Right cardiac atrium (tissue), 5 donors: ENCODE results near the gene MUC15. TPM values are rescaled to one million over a fixed set of nuclear protein-coding genes. Genes with fewer than 3 reads are reported as not detected.
"Not testable (repeated sequence)": the region's sequence is repeated elsewhere in the genome, so short reads cannot be mapped to it uniquely, and the experiment has no call there.

Source experiments
- ATAC-seq, 2 donors: fragments of 200-7000 bp; cut with Tn5 transposase; one replicate each; pipeline versions ENCODE4 v1.8.0 to v1.9.1; 2020; ENCODE audit warnings: moderate library complexity in 2 of 2, mild to moderate bottlenecking in 1 of 2
- DNase-seq, 3 donors: peaks; one replicate each; pipeline ENCODE4 v3.0.0-alpha.2; 2020
- H3K27ac ChIP-seq: one replicate; pipeline ENCODE4 v1.5.1; 2013; ENCODE audit warnings: mild to moderate bottlenecking, low read length, control low read depth, moderate library complexity
- H3K27me3 ChIP-seq: one replicate; pipeline ENCODE4 v1.6.1; 2013; ENCODE audit not compliant: control insufficient read depth, insufficient read depth
- H3K4me1 ChIP-seq: one replicate; pipeline ENCODE4 v1.6.1; 2013; ENCODE audit warnings: low read length; ENCODE audit not compliant: control insufficient read depth, insufficient read depth
- H3K4me3 ChIP-seq: one replicate; pipeline ENCODE4 v1.5.1; 2013; ENCODE audit warnings: low read length, control low read depth
- H3K9me3 ChIP-seq: one replicate; pipeline ENCODE4 v1.6.1; 2013; ENCODE audit warnings: low read length; ENCODE audit not compliant: control insufficient read depth
- WGBS: extraction: QIAGEN DNeasy Blood & Tissue Kit; methylation state at CpG from one replicate; pipeline ENCODE4 v1.1.7; 2013; 5-methylcytosine and 5-hydroxymethylcytosine counted together
- intact Hi-C, 4 donors: fragments of 100-400 bp; cut with DNase I; formaldehyde crosslinking; loops; one replicate each; pipeline versions ENCODE4 v1.11.0 to v1.14.0; 2022 to 2023
- polyA plus RNA-seq: library from polyadenylated mRNA; stranded (reverse); fragments of 200-250 nt; gene quantifications from one replicate; pipeline ENCODE4 v1.2.3, GENCODE V29; 2013
- total RNA-seq, 4 donors: library from RNA; stranded (reverse); fragmentation: NEBNext Ultra II Directional; extraction: Animal tissue kit (Norgen Biotek cat#: 25700); gene quantifications; one replicate each; pipeline ENCODE4 v1.2.1, GENCODE V29; 2021
- donor health status: healthy with polysubstance abuse.
- donor health status: DM: no; HTN: yes; CAD: no.
- donor health status: DM: no; HTN: no; CAD: no.
- donor health status: DM: no; HTN: yes; CAD: no; lungs with severe emphysema.
- donor health status: DM: yes; HTN: yes; CAD: no.

The MUC15 gene
- total and polyA plus RNA-seq, 5 donors, result not detected

DNA sequence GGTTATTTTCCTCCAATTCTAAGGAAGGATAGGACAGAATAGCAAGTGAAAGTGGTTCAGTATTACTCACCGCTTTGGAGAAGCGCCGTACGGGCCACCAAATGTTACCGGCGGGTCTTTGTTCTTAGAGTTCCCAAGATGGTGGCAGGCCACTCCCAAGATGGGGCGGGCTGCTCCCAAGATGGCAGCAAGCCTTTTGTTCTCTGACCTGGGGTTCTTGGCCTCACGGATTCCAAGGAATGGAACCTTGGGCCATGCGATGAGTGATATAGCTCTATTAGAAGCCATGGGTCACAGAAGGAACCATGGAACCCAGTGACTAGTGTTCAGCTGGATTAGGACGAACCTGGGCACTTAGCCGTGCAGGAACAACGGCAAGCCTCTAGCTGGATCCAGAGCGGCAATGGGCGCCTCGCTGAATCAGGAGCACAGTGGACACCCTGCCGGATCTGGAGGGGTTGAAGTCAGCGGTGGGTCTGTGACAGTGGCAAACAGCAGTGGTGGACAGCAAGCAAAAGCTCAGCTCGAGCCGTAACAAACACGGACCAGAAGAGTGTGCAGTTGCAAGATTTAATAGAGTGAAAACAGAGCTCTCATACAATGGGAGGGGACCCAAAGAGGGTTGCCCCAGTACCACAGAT lies 25.1 kb upstream of the MUC15 start:
- H3K27me3 ChIP-seq, intact Hi-C loops, DNase-seq, H3K9me3 ChIP-seq, H3K27ac ChIP-seq, H3K4me1 ChIP-seq, ATAC-seq, H3K4me3 ChIP-seq: not testable (repeated sequence)
- WGBS, result 88% methylated on average over 20 of the region's 20 CpGs

DNA sequence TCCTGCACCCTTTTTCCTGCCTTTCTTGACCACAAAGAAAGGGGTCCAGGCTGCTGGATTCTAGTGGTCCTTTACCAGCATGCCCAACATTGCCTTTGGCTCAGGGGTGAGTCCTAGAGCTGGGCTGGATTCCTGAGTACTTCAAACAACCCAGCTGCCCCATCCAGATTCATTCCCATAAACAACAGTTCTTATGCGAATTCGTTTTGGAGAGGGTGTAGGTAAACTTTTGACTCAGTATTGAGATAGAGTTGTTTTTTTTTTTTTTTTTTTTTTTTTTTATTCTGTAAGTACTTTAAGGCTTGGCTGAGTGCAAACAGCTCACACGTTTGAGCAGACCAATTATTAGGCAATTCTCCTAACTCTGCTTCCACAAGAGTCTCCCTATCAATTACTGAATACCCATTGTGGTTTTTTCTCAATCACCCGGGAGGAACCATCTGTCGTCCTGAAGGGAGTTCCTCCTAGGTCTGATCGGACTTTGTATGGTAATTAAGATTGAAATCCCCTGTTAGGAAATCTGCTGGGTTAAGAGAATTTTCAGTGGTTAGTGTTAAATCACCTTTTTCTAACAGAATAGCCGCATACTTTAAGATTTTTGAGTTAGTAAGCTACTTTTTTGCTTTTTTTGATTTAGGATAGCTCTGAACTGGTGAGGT lies 23.3 kb upstream of the MUC15 start:
- H3K4me3 ChIP-seq, H3K27ac ChIP-seq, ATAC-seq, H3K27me3 ChIP-seq, intact Hi-C loops, H3K9me3 ChIP-seq, DNase-seq, H3K4me1 ChIP-seq: not testable (repeated sequence)
- 60% methylated on average over 7 of the region's 7 CpGs for WGBS

DNA sequence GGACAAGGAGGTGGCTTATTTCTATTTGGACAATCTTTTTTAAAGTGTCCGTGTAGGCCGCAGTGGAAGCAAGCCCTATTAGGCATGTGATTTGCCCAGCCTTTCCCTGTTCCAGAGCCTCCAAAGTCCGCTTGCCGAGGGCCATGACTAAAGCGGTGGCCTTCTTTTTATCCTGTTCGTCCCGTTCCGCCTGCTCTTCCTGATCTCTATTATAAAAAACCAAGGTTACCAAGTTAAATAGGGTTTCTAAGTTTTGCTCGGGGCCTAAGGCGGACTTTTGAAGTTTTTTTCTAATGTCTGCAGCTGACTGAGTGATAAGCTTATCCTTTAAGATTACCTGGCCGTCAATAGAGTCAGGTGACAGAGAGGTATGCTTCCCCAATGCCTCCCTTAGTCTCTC lies 21.6 kb upstream of the MUC15 start:
- Histone ChIP-seq H3K27me3 (no peaks in the 10 kb centered on the region), H3K4me1 (no peaks in the 10 kb centered on the region), H3K9me3 (no peaks in the 10 kb centered on the region), H3K4me3 (no peak overlapping the region), H3K27ac (no peak overlapping the region)
- no peak for ATAC-seq
- intact Hi-C loops, result no loop called here
- 66% methylated on average over 11 of the region's 11 CpGs for WGBS
- no peak for DNase-seq

DNA sequence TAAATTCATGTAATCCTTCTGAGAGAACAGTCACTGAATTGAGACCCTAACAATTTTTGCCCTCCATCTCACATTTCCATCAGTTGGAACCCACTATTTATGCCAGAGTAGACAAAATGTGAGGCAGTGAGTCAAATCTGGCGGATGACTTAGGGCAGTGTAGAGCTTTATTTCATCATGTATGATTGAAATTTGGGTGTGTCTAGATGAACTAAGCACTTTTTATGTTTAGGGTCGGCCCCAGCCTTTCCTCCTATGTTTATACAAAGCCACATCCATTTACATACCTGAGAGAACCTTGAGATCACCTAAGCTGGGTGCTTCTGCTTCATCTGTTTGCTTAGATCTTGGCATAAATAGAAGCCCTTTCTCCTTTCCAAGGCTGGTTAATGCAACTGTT lies 15.0 kb upstream of the MUC15 start:
- Histone ChIP-seq H3K4me3 (no peak overlapping the region), H3K4me1 (no peaks in the 10 kb centered on the region), H3K27me3 (no peaks in the 10 kb centered on the region), H3K9me3 (no peaks in the 10 kb centered on the region), H3K27ac (no peak overlapping the region)
- 69% methylated on average over 2 of the region's 2 CpGs for WGBS
- ATAC-seq (no peak), DNase-seq (no peak)
- intact Hi-C loops, result no loop called here

DNA sequence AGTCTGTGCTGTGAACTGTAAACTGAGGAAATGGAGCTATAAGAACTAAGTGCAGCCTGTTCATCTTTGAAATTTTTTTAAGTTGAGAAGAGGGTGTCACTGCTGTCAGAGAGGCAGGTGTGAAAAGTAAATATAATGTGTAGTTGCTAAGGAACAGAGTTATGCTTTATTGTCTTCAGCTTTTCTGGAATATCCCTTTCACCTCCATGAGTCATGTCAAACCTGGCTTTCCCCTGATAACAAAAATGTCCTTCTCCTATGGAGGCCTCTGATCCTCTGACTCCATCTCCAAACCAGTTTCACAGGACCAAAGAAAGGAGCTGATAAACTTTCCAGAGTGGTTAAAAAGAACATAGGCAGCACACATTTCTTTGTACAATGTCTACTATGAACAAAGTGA lies 12.8 kb upstream of the MUC15 start:
- no peak overlapping the region for H3K27ac ChIP-seq
- no peaks in the 10 kb centered on the region for H3K27me3 ChIP-seq
- no peak overlapping the region for H3K4me3 ChIP-seq
- no peaks in the 10 kb centered on the region for H3K4me1 ChIP-seq
- ATAC-seq (no peak), DNase-seq (no peak)
- intact Hi-C loops, result no loop called here
- H3K9me3 ChIP-seq, result no peaks in the 10 kb centered on the region

DNA sequence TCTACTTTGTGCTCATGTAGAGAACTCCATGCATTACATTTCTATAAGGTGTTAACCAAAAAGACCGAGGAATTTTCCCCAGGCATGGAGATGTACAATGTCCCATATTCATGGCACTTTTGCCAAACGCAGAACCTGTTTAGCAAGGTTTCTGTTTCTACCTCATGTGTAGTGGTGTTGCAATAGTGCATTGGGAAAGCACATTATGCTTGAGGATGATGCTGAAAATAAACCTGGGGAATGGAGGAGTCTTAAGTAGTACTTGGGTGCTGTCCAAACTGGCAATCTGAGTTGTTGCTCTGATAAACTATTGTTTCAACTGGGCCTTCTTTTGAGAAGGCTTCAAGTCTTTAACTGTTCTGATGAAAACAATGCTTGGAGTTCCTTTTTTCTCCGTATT lies 11.5 kb upstream of the MUC15 start:
- Histone ChIP-seq H3K9me3 (no peaks in the 10 kb centered on the region), H3K4me3 (no peak overlapping the region), H3K4me1 (no peaks in the 10 kb centered on the region), H3K27me3 (no peaks in the 10 kb centered on the region), H3K27ac (no peak overlapping the region)
- no peak for ATAC-seq
- intact Hi-C loops, result no loop called here
- 70% methylated on average over 3 of the region's 3 CpGs for WGBS
- DNase-seq, result no peak

DNA sequence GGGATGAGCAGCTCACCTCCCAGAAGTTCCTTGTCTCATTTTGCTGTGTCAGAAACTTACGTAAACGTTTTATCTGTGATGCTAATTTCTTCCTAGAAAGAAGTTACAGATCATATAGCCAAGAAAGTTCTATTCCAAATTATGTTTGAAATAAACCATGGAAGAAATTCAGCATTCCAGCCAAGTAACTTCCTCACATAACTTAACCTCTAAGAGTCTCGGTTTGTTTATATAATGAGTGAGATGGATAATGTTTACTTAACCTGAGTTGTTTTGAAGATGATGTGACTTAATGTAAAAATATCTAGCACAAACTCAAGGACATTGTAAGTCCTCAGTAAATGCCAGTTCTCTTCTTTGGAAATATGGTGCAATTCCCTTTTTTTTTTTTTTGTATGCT lies 8.9 kb upstream of the MUC15 start:
- no peaks in the 10 kb centered on the region for H3K9me3 ChIP-seq
- ATAC-seq, result no peak
- 44% methylated on average over 3 of the region's 3 CpGs for WGBS
- H3K27ac ChIP-seq, result no peak overlapping the region
- intact Hi-C loops, result no loop called here
- DNase-seq, result no peak
- H3K4me1 ChIP-seq, result no peaks in the 10 kb centered on the region
- H3K4me3 ChIP-seq, result no peak overlapping the region
- no peaks in the 10 kb centered on the region for H3K27me3 ChIP-seq

DNA sequence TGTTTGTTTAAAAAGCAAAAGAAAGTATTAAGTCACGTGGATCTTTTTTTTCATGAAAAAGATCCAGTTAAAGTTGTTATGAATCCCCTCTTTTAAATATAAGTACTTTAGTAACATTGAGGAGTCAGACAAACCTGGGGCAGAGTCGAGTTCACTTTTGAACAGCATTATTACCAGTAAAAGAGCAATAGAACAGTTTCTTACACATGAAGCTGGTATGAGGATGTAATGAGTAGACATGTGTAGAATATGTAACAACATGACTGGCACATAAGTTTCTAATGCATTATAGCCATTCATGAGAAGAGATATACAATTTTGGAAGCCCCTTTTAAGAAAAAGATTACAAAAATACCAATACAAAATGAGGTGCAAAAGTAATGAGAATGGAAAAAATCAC lies 7.6 kb upstream of the MUC15 start:
- ATAC-seq (no peak), DNase-seq (no peak)
- no peaks in the 10 kb centered on the region for H3K9me3 ChIP-seq
- H3K4me1 ChIP-seq, result no peaks in the 10 kb centered on the region
- H3K27ac ChIP-seq, result no peak overlapping the region
- no peak overlapping the region for H3K4me3 ChIP-seq
- intact Hi-C loops, result no loop called here
- H3K27me3 ChIP-seq, result no peaks in the 10 kb centered on the region
- WGBS, result 54% methylated on average over 2 of the region's 2 CpGs

DNA sequence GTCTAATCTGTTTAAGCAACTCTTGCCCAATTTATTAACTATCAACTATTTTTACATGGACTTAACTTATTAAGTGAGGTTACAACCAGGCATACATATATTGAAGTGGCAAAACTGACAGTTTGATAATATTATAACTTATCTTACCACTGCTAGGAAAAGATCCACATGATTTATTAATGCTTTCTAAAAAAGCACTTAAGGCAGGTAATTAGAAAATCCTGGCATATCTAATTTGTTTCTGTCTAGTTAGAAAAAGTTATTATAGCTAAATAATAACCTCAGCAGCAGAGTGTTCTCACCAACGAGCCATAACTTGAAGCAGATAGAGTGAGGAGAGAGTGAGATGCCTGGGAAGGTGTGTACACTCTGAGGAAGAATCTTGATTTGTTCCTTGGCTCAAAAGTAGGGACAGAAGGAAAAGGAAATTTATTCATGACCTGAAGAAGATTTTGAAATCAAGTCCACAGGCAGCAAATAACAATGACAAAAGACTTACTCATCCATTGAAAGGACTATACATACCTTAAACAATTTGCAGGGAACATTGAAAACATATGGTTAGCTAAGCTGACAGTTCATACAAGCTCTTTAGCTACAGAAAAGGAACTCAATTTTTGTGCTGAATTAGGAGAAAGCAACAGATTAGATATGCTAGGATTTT lies 7.1 kb upstream of the MUC15 start:
- Histone ChIP-seq H3K9me3 (no peaks in the 10 kb centered on the region), H3K4me3 (no peak overlapping the region), H3K27me3 (no peaks in the 10 kb centered on the region), H3K4me1 (no peaks in the 10 kb centered on the region), H3K27ac (no peak overlapping the region)
- WGBS, result 47% methylated on average over 1 of the region's 1 CpG
- intact Hi-C loops, result no loop called here
- ATAC-seq (no peak), DNase-seq (no peak)

DNA sequence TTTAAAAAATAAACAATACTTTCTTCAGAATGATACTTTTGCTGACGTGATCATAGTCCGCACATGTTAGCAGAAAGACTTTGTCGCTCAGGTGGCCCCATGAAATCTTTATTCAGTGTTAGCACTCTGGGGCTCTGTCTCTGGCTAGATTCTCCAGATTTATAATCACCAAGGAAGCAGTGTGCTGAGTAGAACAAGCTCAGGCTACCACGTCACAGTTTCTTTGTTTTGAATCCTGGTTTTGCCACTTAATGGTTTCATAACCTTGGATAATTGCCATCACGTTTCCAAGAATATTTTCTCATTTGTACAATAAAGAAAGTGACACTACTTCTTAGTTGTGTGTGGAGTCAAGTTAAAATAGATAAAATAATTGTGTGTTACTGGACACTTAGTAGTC lies 3.9 kb upstream of the MUC15 start:
- 71% methylated on average over 5 of the region's 5 CpGs for WGBS
- no peak for ATAC-seq
- intact Hi-C loops, result no loop called here

DNA sequence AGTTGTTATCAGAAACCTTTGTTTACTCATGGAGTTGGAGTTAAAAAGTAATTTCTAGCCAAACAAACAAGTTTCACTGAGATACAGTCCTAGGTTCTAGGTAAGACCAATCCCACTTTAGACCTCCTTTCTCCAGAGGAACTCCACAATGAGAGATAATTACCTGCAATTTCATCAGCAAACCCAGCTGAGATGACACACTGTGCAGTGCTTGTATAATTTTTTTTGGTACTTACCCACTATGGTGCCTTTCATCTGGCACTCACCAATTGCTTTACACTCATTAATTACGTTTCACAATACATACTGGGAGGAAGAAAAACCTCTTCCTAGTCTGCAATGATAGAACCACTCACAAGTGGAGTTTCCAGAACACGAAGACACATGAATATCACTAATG lies 1.8 kb upstream of the MUC15 start:
- ATAC-seq, result no peak
- 72% methylated on average over 2 of the region's 2 CpGs for WGBS

More for the DNA sequence above, 3.9 kb upstream of the MUC15 start:
- Histone ChIP-seq H3K27ac (no peak overlapping the region), H3K4me1 (no peaks in the 10 kb centered on the region), H3K27me3 (no peaks in the 10 kb centered on the region), H3K4me3 (no peak overlapping the region), H3K9me3 (no peaks in the 10 kb centered on the region)
- DNase-seq, result no peak

More for the DNA sequence above, 1.8 kb upstream of the MUC15 start:
- Histone ChIP-seq H3K9me3 (no peaks in the 10 kb centered on the region), H3K4me3 (no peak overlapping the region), H3K27me3 (no peaks in the 10 kb centered on the region), H3K4me1 (no peaks in the 10 kb centered on the region), H3K27ac (no peak overlapping the region)
- intact Hi-C loops, result no loop called here
- no peak for DNase-seq
